Upper lobe of left lung (tissue), 4 donors: ENCODE data around the gene TLR7.

Experiments used
- CTCF ChIP-seq, 6 experiments: fragments of 450-650 bp in 4 of 6; fragments of 200-600 bp in 2 of 6; sonication (generic) in 2 of 6; IDR thresholded peaks; one replicate each; pipeline ENCODE4 v1.5.1; 2016 to 2019; ENCODE audit warnings: antibody characterized with exemption in 6 of 6
- EP300 ChIP-seq, 4 donors: sonication (generic); formaldehyde crosslinking; IDR thresholded peaks; one replicate each; pipeline ENCODE4 v1.5.1; 2017; ENCODE audit warnings: antibody characterized with exemption in 4 of 4, control low read depth in 2 of 4
- POLR2A ChIP-seq, 4 donors: fragments of 450-650 bp; IDR thresholded peaks; one replicate each; pipeline ENCODE4 v1.5.1; 2016 to 2017; ENCODE audit warnings: antibody characterized with exemption in 4 of 4, mild to moderate bottlenecking in 2 of 4
- POLR2AphosphoS5 ChIP-seq, 2 donors: sonication (generic); formaldehyde crosslinking; IDR thresholded peaks; one replicate each; pipeline ENCODE4 v1.5.1; 2017; ENCODE audit warnings: antibody characterized with exemption in 2 of 2

DNA sequence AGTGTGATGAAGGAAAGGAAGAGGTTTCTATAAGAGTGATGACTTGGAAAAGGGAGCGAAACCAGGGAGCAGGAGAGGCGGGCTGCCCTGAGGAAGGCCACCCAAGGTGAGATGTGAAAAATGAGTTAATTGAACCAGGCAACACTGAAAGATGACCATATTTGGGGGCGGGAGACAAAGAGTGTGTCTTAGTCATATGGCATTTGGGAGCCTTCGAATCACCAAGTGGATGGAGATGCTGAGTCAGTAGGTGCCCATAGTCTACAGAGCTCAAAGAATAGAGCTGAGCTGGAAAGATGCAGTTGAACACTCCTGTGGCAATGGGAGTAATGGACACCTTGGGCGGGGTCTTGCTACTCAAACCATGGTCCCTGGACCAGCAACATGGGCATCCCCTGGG lies 31.2 kb downstream of the TLR7 start:
- TF ChIP-seq CTCF (IDR thresholded peaks at IDR 0.05) (no peak), POLR2A (IDR thresholded peaks at IDR 0.05) (no peak), POLR2AphosphoS5 (IDR thresholded peaks at IDR 0.05) (no peak), EP300 (IDR thresholded peaks at IDR 0.05) (no peak)
